IMR-90 (cell line): ENCODE measurements around the gene TOR4A. TPM values are rescaled to one million over a fixed set of nuclear protein-coding genes. Genes with fewer than 3 reads are reported as not detected.

ENCODE experiments used
- ATAC-seq: fragments of 200-7000 bp; cut with Tn5 transposase; 2 replicates; pipeline ENCODE4 v1.9.1; 2020; ENCODE audit warnings: low read depth, mild to moderate bottlenecking, moderate library complexity
- BruUV-seq: library from RNA; stranded (reverse); fragments of 400-500 nt; replicated peaks from 2 replicates; lab custom pipeline; 2021; lab: Mats Ljungman, UMichigan
- CTCF ChIA-PET: fragments of 300-600 bp; formaldehyde crosslinking; extraction: SDS; loops from one replicate; lab custom pipeline; 2021; ENCODE audit warnings: antibody characterized with exemption; lab: Yijun Ruan, JAX
- POLR2A ChIA-PET: fragments of 300-600 bp; sonication (Branson Sonifier 250); formaldehyde crosslinking; loops from one replicate; lab custom pipeline; 2022; ENCODE audit warnings: antibody characterized with exemption; ENCODE audit not compliant: unreplicated experiment; lab: Charles Lee
- DNase-seq: peaks from one replicate; pipeline ENCODE4 v3.0.0; 2013
- H2AFZ ChIP-seq: replicated peaks from 2 replicates; pipeline ENCODE3; 2013; ENCODE audit warnings: low read length, mild to moderate bottlenecking; ENCODE audit not compliant: poor library complexity
- H2AK5ac ChIP-seq: 2 replicates; pipeline ENCODE4 v1.6.1; 2013; ENCODE audit warnings: low read depth, low read length, inconsistent platforms
- H2AK9ac ChIP-seq: replicated peaks from 2 replicates; pipeline ENCODE3; 2013; ENCODE audit warnings: mild to moderate bottlenecking, low read depth, low read length, moderate library complexity; ENCODE audit not compliant: poor library complexity
- H2BK120ac ChIP-seq: 2 replicates; pipeline ENCODE4 v1.6.1; 2013; ENCODE audit warnings: low read depth, low read length, inconsistent platforms
- H2BK15ac ChIP-seq: 3 replicates; pipeline ENCODE4 v1.6.1; 2013; ENCODE audit warnings: low read depth, low read length, inconsistent platforms
- H2BK20ac ChIP-seq: 2 replicates; pipeline ENCODE4 v1.6.1; 2013; ENCODE audit warnings: low read depth, mild to moderate bottlenecking, inconsistent platforms, low read length, moderate library complexity
- H2BK5ac ChIP-seq: 2 replicates; pipeline ENCODE4 v1.6.1; 2013; ENCODE audit warnings: mild to moderate bottlenecking, low read depth, low read length, inconsistent platforms; ENCODE audit not compliant: poor library complexity, severe bottlenecking
- H3K14ac ChIP-seq: replicated peaks from 2 replicates; pipeline ENCODE4 v1.6.1; 2013; ENCODE audit warnings: low read depth, low read length, inconsistent platforms
- H3K18ac ChIP-seq: 2 replicates; pipeline ENCODE4 v1.6.1; 2013; ENCODE audit warnings: low read depth, low read length, control low read depth
- H3K23ac ChIP-seq: 2 replicates; pipeline ENCODE4 v1.6.1; 2013; ENCODE audit warnings: low read depth, low read length, inconsistent platforms
- H3K27ac ChIP-seq: 2 replicates; pipeline ENCODE4 v1.5.1; 2013; ENCODE audit warnings: mild to moderate bottlenecking, control low read depth, low read length; ENCODE audit not compliant: insufficient read depth
- H3K27me3 ChIP-seq: 2 replicates; pipeline ENCODE4 v1.6.1; 2013; ENCODE audit warnings: low read length; ENCODE audit not compliant: control insufficient read depth, insufficient read depth
- H3K36me3 ChIP-seq: 2 replicates; pipeline ENCODE4 v1.6.1; 2013; ENCODE audit warnings: low read length, mixed read lengths; ENCODE audit not compliant: control insufficient read depth, insufficient read depth
- H3K4ac ChIP-seq: 2 replicates; pipeline ENCODE4 v1.6.1; 2013; ENCODE audit warnings: low read depth, low read length, inconsistent platforms
- H3K4me1 ChIP-seq: 2 replicates; pipeline ENCODE4 v1.6.1; 2013; ENCODE audit warnings: low read length, mixed read lengths; ENCODE audit not compliant: control insufficient read depth, insufficient read depth
- H3K4me2 ChIP-seq: 2 replicates; pipeline ENCODE4 v1.6.1; 2013; ENCODE audit warnings: low read depth, mild to moderate bottlenecking, control low read depth, low read length, moderate library complexity
- H3K4me3 ChIP-seq: 2 replicates; pipeline ENCODE4 v1.5.1; 2013; ENCODE audit warnings: low read depth, mild to moderate bottlenecking, control low read depth, low read length, moderate library complexity; ENCODE audit not compliant: insufficient read depth
- H3K56ac ChIP-seq: 2 replicates; pipeline ENCODE4 v1.6.1; 2013; ENCODE audit warnings: low read length, inconsistent platforms; ENCODE audit not compliant: insufficient read depth; ENCODE audit errors: extremely low read depth
- H3K79me1 ChIP-seq, 2 experiments: 2 replicates each; pipeline ENCODE4 v1.6.1; 2013; ENCODE audit warnings: low read length in 2 of 2, inconsistent platforms in 1 of 2, low read depth in 1 of 2
- H3K9ac ChIP-seq: 2 replicates; pipeline ENCODE4 v1.6.1; 2013; ENCODE audit warnings: low read depth, low read length, control low read depth
- H3K9me1 ChIP-seq: 2 replicates; pipeline ENCODE4 v1.6.1; 2013; ENCODE audit warnings: low read length, inconsistent platforms; ENCODE audit not compliant: insufficient read depth
- H3K9me3 ChIP-seq: 2 replicates; pipeline ENCODE4 v1.6.1; 2013; ENCODE audit warnings: low read length; ENCODE audit not compliant: control insufficient read depth, insufficient read depth
- H4K20me1 ChIP-seq: 2 replicates; pipeline ENCODE4 v1.6.1; 2013; ENCODE audit warnings: low read length, inconsistent platforms; ENCODE audit not compliant: insufficient read depth
- H4K5ac ChIP-seq: 2 replicates; pipeline ENCODE4 v1.6.1; 2013; ENCODE audit warnings: mild to moderate bottlenecking, low read depth, low read length, control low read depth
- H4K8ac ChIP-seq, 2 experiments: 2 replicates each; pipeline ENCODE4 v1.6.1; 2013; ENCODE audit warnings: low read depth in 2 of 2, low read length in 2 of 2, control low read depth in 1 of 2, inconsistent platforms in 1 of 2
- H4K91ac ChIP-seq: 2 replicates; pipeline ENCODE4 v1.6.1; 2013; ENCODE audit warnings: low read depth, low read length, inconsistent platforms; ENCODE audit not compliant: insufficient read depth
- CEBPB ChIP-seq: IDR thresholded peaks from 2 replicates; pipeline ENCODE4 v1.6.1; 2012; ENCODE audit warnings: low read depth, low read length, improper control_type of control experiment
- CHD1 ChIP-seq: IDR thresholded peaks from 2 replicates; pipeline ENCODE4 v1.6.1; 2012; ENCODE audit warnings: low read depth, low read length, improper control_type of control experiment
- CTCF ChIP-seq: conservative IDR thresholded peaks from 2 replicates; pipeline ENCODE4 v1.5.1; 2012; ENCODE audit warnings: mild to moderate bottlenecking, low read depth, low read length, improper control_type of control experiment
- ELK1 ChIP-seq: fragments of 150-350 bp; IDR thresholded peaks from 2 replicates; pipeline ENCODE4 v1.6.1; 2016; ENCODE audit warnings: low read depth, mild to moderate bottlenecking, low read length, moderate library complexity, borderline replicate concordance
- FOS ChIP-seq: fragments of 150-350 bp; IDR thresholded peaks from 2 replicates; pipeline ENCODE4 v1.6.1; 2016; ENCODE audit warnings: low read depth, low read length
- MXI1 ChIP-seq: IDR thresholded peaks from 2 replicates; pipeline ENCODE4 v1.6.1; 2012; ENCODE audit warnings: low read depth, mild to moderate bottlenecking, low read length, moderate library complexity, borderline replicate concordance
- NFE2L2 ChIP-seq: fragments of 150-350 bp; IDR thresholded peaks from 2 replicates; pipeline ENCODE4 v1.6.1; 2016; ENCODE audit warnings: low read depth, mild to moderate bottlenecking, low read length
- RAD21 ChIP-seq: IDR thresholded peaks from 2 replicates; pipeline ENCODE4 v1.6.1; 2012; ENCODE audit warnings: low read length, improper control_type of control experiment
- RCOR1 ChIP-seq: IDR thresholded peaks from 2 replicates; pipeline ENCODE4 v1.6.1; 2012; ENCODE audit warnings: mild to moderate bottlenecking, low read length, improper control_type of control experiment; ENCODE audit not compliant: insufficient replicate concordance
- USF2 ChIP-seq: fragments of 150-350 bp; IDR thresholded peaks from 2 replicates; pipeline ENCODE4 v1.6.1; 2017; ENCODE audit warnings: mild to moderate bottlenecking, antibody characterized with exemption, low read length, low read depth
- WGBS, 2 experiments: methylation state at CpG; one replicate each; pipeline versions ENCODE4 v1.1.5 to v1.1.7; 2013; ENCODE audit warnings: missing lambda C conversion rate in 2 of 2; ENCODE audit not compliant: insufficient read length in 1 of 2; ENCODE audit errors: extremely low coverage in 2 of 2; 5-methylcytosine and 5-hydroxymethylcytosine counted together
- dilution Hi-C: fragments of 300-500 bp; cut with HindIII; formaldehyde crosslinking; loops from one replicate; pipeline ENCODE4 v1.14.3; 2018; ENCODE audit warnings: low sequenced_read_pairs; ENCODE audit not compliant: unreplicated experiment
- in situ Hi-C: fragments of 300-500 bp; cut with MboI; formaldehyde crosslinking; loops from 3 replicates; pipeline ENCODE4 v1.14.3; 2019; ENCODE audit warnings: low sequenced_read_pairs, inconsistent platforms, mixed read lengths
- intact Hi-C: fragments of 100-400 bp; cut with micrococcal nuclease; formaldehyde crosslinking; loops from 2 replicates; pipeline ENCODE4 v1.10.0; 2022
- polyA plus RNA-seq, 3 experiments: library from polyadenylated mRNA; depleted of rRNA; stranded (reverse); fragments of >200 nt; gene quantifications; 2 replicates each; pipeline ENCODE4 v1.2.3, GENCODE V29; 2012; ENCODE audit warnings: low replicate concordance in 1 of 3
- total RNA-seq: library from RNA; depleted of rRNA; stranded (reverse); fragments of >200 nt; gene quantifications from 2 replicates; pipeline ENCODE4 v1.2.3, GENCODE V29; 2012

Gene TOR4A
- total and polyA plus RNA-seq, 2 of the 4 experiments (the other 2 are of a cell fraction), result 9.7 to 22.9 TPM

- TF ChIP-seq MXI1, result peak; percentile 32; the same call in 1 of the 2 replicates
Observed at GRCh38 chr9:137276473-137277328, 825 bp upstream of the TOR4A start (continued).

GRCh38 chr9:137278061-137278701 lies 655 bp downstream of the TOR4A start:
- 13% methylated on average over 28 of the region's 54 CpGs; no CpG with 5 or more reads in 1 of the 2 experiments for WGBS, 2 experiments
- H3K27me3 ChIP-seq, result no peaks in the 10 kb centered on the region
- no peaks in the 10 kb centered on the region for H3K9me3 ChIP-seq
- H3K9me1 ChIP-seq, result no peaks in the 10 kb centered on the region
- H2BK120ac ChIP-seq, result peak overlapping the region; percentile 16; the same call in 1 of the 2 replicates
- peak overlapping the region; percentile 27 for H3K56ac ChIP-seq
- in situ Hi-C loops (no loop called here), intact Hi-C loops (no loop called here), dilution Hi-C loops (no loop called here)
- DNase-seq, result no peak
- H3K9ac ChIP-seq, result peak overlapping the region; percentile 79
- H3K14ac ChIP-seq, result peak overlapping the region; percentile 58; the same call in 1 of the 2 replicates
- peaks cover 40% of the 10 kb centered on the region for H4K20me1 ChIP-seq
- peak overlapping the region; percentile 57 for H4K91ac ChIP-seq
- ChIA-PET CTCF (no interaction called here), POLR2A (no interaction called here)
- peak overlapping the region; percentile 77; the same call in 1 of the 2 replicates for H2AK5ac ChIP-seq
- peak overlapping the region; percentile 59; the same call in 1 of the 2 replicates for H3K23ac ChIP-seq
- H2BK20ac ChIP-seq, result no peak overlapping the region
- peaks cover 30% of the 10 kb centered on the region for H3K36me3 ChIP-seq
- peak overlapping the region; percentile 36 for H4K5ac ChIP-seq
- no TSS peak for BruUV-seq
- peaks cover 2 to 64% of the 10 kb centered on the region in 2 experiments for H3K79me1 ChIP-seq
- peak overlapping the region; percentile 8; the same call in 1 of the 2 replicates for H3K18ac ChIP-seq
- peak overlapping the region; percentile 77 for H3K4me2 ChIP-seq
- peak overlapping the region; percentile 81 to 86 for H4K8ac ChIP-seq
- peaks cover 21% of the 10 kb centered on the region for H3K4me1 ChIP-seq
- ATAC-seq, result peak; percentile 21
- no peak overlapping the region for H2BK15ac ChIP-seq
- H2BK5ac ChIP-seq, result peak overlapping the region; percentile 51
- peak overlapping the region; percentile 81 for H3K27ac ChIP-seq
- H3K4ac ChIP-seq, result peak overlapping the region; percentile 88
- H3K4me3 ChIP-seq, result peak overlapping the region; percentile 80
- peak overlapping the region; percentile 85 for H2AFZ ChIP-seq
- H2AK9ac ChIP-seq, result peak overlapping the region; percentile 99
- TF ChIP-seq RAD21 (no peak), CEBPB (no peak), CTCF (no peak), ELK1 (no peak), NFE2L2 (no peak), RCOR1 (no peak), USF2 (no peak), CHD1 (no peak), FOS (no peak)
